Upper lobe of right lung (tissue), 1 donor: ENCODE results near the gene ITM2B. TPM values are rescaled to one million over a fixed set of nuclear protein-coding genes. Genes with fewer than 3 reads are reported as not detected.
"Not testable (repeated sequence)": the region's sequence is repeated elsewhere in the genome, so short reads cannot be mapped to it uniquely, and the experiment has no call there.

Experiments used
- ATAC-seq: fragments of 200-7000 bp; cut with Tn5 transposase; one replicate; pipeline ENCODE4 v1.9.1; 2020; ENCODE audit warnings: mild to moderate bottlenecking, moderate library complexity
- DNase-seq: peaks from one replicate; pipeline ENCODE4 v3.0.0-alpha.2; 2020
- H3K27ac ChIP-seq: fragments of 200-600 bp; one replicate; pipeline ENCODE4 v1.8.0; 2022
- H3K27me3 ChIP-seq: fragments of 200-600 bp; one replicate; pipeline ENCODE4 v1.8.0; 2022; ENCODE audit warnings: mild to moderate bottlenecking
- H3K36me3 ChIP-seq: fragments of 200-600 bp; one replicate; pipeline ENCODE4 v1.8.0; 2022
- H3K4me1 ChIP-seq: fragments of 200-600 bp; one replicate; pipeline ENCODE4 v1.8.0; 2022
- H3K4me3 ChIP-seq: fragments of 200-600 bp; one replicate; pipeline ENCODE4 v1.8.0; 2022; ENCODE audit warnings: mild to moderate bottlenecking
- H3K9me3 ChIP-seq: fragments of 200-600 bp; one replicate; pipeline ENCODE4 v1.8.0; 2022
- CTCF ChIP-seq: fragments of 200-600 bp; IDR thresholded peaks from one replicate; pipeline ENCODE4 v1.8.0; 2022; ENCODE audit warnings: antibody characterized with exemption
- intact Hi-C: fragments of 100-400 bp; cut with DNase I; formaldehyde crosslinking; loops from one replicate; pipeline ENCODE4 v1.11.0; 2022
- total RNA-seq: library from RNA; stranded (reverse); fragmentation: NEBNext Ultra II Directional; extraction: Animal tissue kit (Norgen Biotek cat#: 25700); gene quantifications from one replicate; pipeline ENCODE4 v1.2.1, GENCODE V29; 2021
- donor health status: DM: no; HTN: yes; CAD: no; lungs with severe emphysema.

The ITM2B gene
- total RNA-seq, 1 donor from 2014 or later: 802 TPM

GRCh38 chr13:48236528-48237353 is 3.7 kb downstream of the ITM2B start:
- TF ChIP-seq CTCF: no peak
- Histone ChIP-seq H3K36me3 (peaks cover 27% of the 10 kb centered on the region), H3K9me3 (no peaks in the 10 kb centered on the region), H3K4me1 (peaks cover 46% of the 10 kb centered on the region), H3K4me3 (peak overlapping the region; percentile 99), H3K27me3 (no peaks in the 10 kb centered on the region), H3K27ac (peak overlapping the region; percentile 100)
- ATAC-seq (peak; percentile 8), DNase-seq (no peak)
- intact Hi-C loops: no loop called here

GRCh38 chr13:48239369-48239768 is 6.4 kb downstream of the ITM2B start:
- intact Hi-C loops: not testable (repeated sequence)

GRCh38 chr13:48241651-48242050 is 8.6 kb downstream of the ITM2B start:
- H3K9me3 ChIP-seq: no peaks in the 10 kb centered on the region
- H3K36me3 ChIP-seq: peaks cover 38% of the 10 kb centered on the region
- TF ChIP-seq CTCF: no peak
- no peak overlapping the region for H3K27ac ChIP-seq
- H3K4me1 ChIP-seq: peaks cover 73% of the 10 kb centered on the region
- DNase-seq (no peak), ATAC-seq (no peak)
- no peak overlapping the region for H3K4me3 ChIP-seq
- intact Hi-C loops: no loop called here
- H3K27me3 ChIP-seq: no peaks in the 10 kb centered on the region

More at GRCh38 chr13:48239369-48239768, 6.4 kb downstream of the ITM2B start:
- Histone ChIP-seq H3K36me3 (peaks cover 38% of the 10 kb centered on the region), H3K4me1 (peaks cover 72% of the 10 kb centered on the region)
- ATAC-seq, H3K27ac ChIP-seq, H3K4me3 ChIP-seq, H3K27me3 ChIP-seq, DNase-seq, H3K9me3 ChIP-seq: not testable (repeated sequence)

GRCh38 chr13:48242677-48243076 is 9.7 kb downstream of the ITM2B start:
- Histone ChIP-seq H3K4me1 (peaks cover 67% of the 10 kb centered on the region), H3K36me3 (peaks cover 38% of the 10 kb centered on the region), H3K4me3 (no peak overlapping the region), H3K9me3 (no peaks in the 10 kb centered on the region), H3K27me3 (no peaks in the 10 kb centered on the region), H3K27ac (no peak overlapping the region)
- intact Hi-C loops: no loop called here
- DNase-seq (no peak), ATAC-seq (no peak)
- no peak for TF ChIP-seq CTCF

GRCh38 chr13:48244159-48244558 is 11.2 kb downstream of the ITM2B start:
- Histone ChIP-seq H3K27me3 (no peaks in the 10 kb centered on the region), H3K4me3 (no peak overlapping the region), H3K4me1 (peaks cover 63% of the 10 kb centered on the region), H3K27ac (no peak overlapping the region), H3K36me3 (peaks cover 31% of the 10 kb centered on the region), H3K9me3 (no peaks in the 10 kb centered on the region)
- ATAC-seq (no peak), DNase-seq (no peak)
- no peak for TF ChIP-seq CTCF
- intact Hi-C loops: no loop called here

- Histone ChIP-seq H3K9me3 (no peaks in the 10 kb centered on the region), H3K4me1 (peaks cover 71% of the 10 kb centered on the region), H3K36me3 (peaks cover 15% of the 10 kb centered on the region), H3K27ac (no peak overlapping the region), H3K4me3 (no peak overlapping the region), H3K27me3 (no peaks in the 10 kb centered on the region)
- DNase-seq (no peak), ATAC-seq (peak; percentile 33)
- intact Hi-C loops: no loop called here
- no peak for TF ChIP-seq CTCF
Observed at GRCh38 chr13:48246102-48246501, 13.1 kb downstream of the ITM2B start.
